A673 (cell line): ENCODE measurements around the gene PRKAA1. TPM values are rescaled to one million over a fixed set of nuclear protein-coding genes. Genes with fewer than 3 reads are reported as not detected.

Source experiments
- BruUV-seq: library from RNA; stranded (reverse); fragments of 400-500 nt; replicated peaks from 2 replicates; lab custom pipeline; 2021; lab: Mats Ljungman, UMichigan
- CTCF ChIA-PET: fragments of 300-600 bp; sonication (Branson Sonifier 250); formaldehyde crosslinking; loops from one replicate; lab custom pipeline; 2022; ENCODE audit warnings: antibody characterized with exemption; lab: Charles Lee
- POLR2A ChIA-PET: fragments of 300-600 bp; sonication (Branson Sonifier 250); formaldehyde crosslinking; loops from one replicate; lab custom pipeline; 2022; ENCODE audit warnings: antibody characterized with exemption; ENCODE audit not compliant: low non-redundant PET; lab: Charles Lee
- DNase-seq: peaks from one replicate; pipeline ENCODE4 v3.0.0-alpha.2; 2015; ENCODE audit warnings: low spot score
- H3K27ac ChIP-seq: fragments of 200-600 bp; sonication (generic); 2 replicates; pipeline ENCODE4 v1.5.1; 2016; ENCODE audit warnings: mixed run types, low read depth, mild to moderate bottlenecking, mixed read lengths, antibody characterized with exemption, low read length; ENCODE audit not compliant: poor library complexity, severe bottlenecking
- H3K27me3 ChIP-seq: fragments of 200-600 bp; sonication (generic); replicated peaks from 2 replicates; pipeline ENCODE4 v1.6.1; 2017; ENCODE audit warnings: mixed run types, low read depth, mild to moderate bottlenecking, mixed read lengths, antibody characterized with exemption, low read length; ENCODE audit not compliant: insufficient read depth, poor library complexity
- H3K36me3 ChIP-seq: fragments of 200-600 bp; sonication (generic); 2 replicates; pipeline ENCODE4 v1.6.1; 2016; ENCODE audit warnings: mixed run types, mild to moderate bottlenecking, mixed read lengths, antibody characterized with exemption, low read length; ENCODE audit not compliant: insufficient read depth, poor library complexity, severe bottlenecking
- H3K4me1 ChIP-seq: fragments of 200-600 bp; sonication (generic); 2 replicates; pipeline ENCODE4 v1.6.1; 2017; ENCODE audit warnings: mixed run types, mild to moderate bottlenecking, mixed read lengths, antibody characterized with exemption, low read length; ENCODE audit not compliant: insufficient read depth, poor library complexity, severe bottlenecking
- H3K4me3 ChIP-seq: fragments of 200-600 bp; sonication (generic); 2 replicates; pipeline ENCODE4 v1.5.1; 2016; ENCODE audit warnings: low read depth, mixed run types, mild to moderate bottlenecking, mixed read lengths, low read length; ENCODE audit not compliant: poor library complexity, severe bottlenecking
- H3K9me3 ChIP-seq: fragments of 200-600 bp; sonication (generic); 2 replicates; pipeline ENCODE4 v1.6.1; 2016; ENCODE audit warnings: mixed run types, low read depth, mild to moderate bottlenecking, mixed read lengths, antibody characterized with exemption, low read length; ENCODE audit not compliant: poor library complexity, severe bottlenecking
- CTCF ChIP-seq: fragments of 300-800, 200-600 bp; sonication (generic); conservative IDR thresholded peaks from 2 replicates; pipeline ENCODE4 v1.5.1; 2017; ENCODE audit warnings: low read depth, mild to moderate bottlenecking, antibody characterized with exemption, low read length, moderate library complexity, mixed read lengths
- EZH2 ChIP-seq: fragments of 200-600 bp; sonication (generic); IDR thresholded peaks from 2 replicates; pipeline ENCODE4 v1.6.1; 2017; ENCODE audit warnings: borderline replicate concordance, low read depth, mild to moderate bottlenecking, mixed read lengths, antibody characterized with exemption, low read length; ENCODE audit not compliant: poor library complexity, severe bottlenecking
- intact Hi-C: fragments of 100-400 bp; cut with micrococcal nuclease; formaldehyde crosslinking; loops from one replicate; pipeline ENCODE4 v1.10.0; 2022; ENCODE audit not compliant: unreplicated experiment
- total RNA-seq: library from RNA; stranded (reverse); gene quantifications from 2 replicates; pipeline ENCODE4 v1.2.3, GENCODE V29; 2021

PRKAA1 gene
- total RNA-seq, 1 experiment from 2014 or later: 114 TPM

- ChIA-PET CTCF (no interaction called here), POLR2A (no interaction called here)
- intact Hi-C loops: loop anchor here (5.0 kb wide), 1 partner anchor 81 kb away; the partner anchor contains the start of gene TTC33
- Histone ChIP-seq H3K36me3 (peaks cover 15% of the 10 kb centered on the region), H3K27ac (no peak overlapping the region), H3K27me3 (no peaks in the 10 kb centered on the region), H3K9me3 (no peaks in the 10 kb centered on the region), H3K4me1 (peaks cover 15% of the 10 kb centered on the region), H3K4me3 (no peak overlapping the region)
- no TSS peak for BruUV-seq
- TF ChIP-seq CTCF (no peak), EZH2 (no peak)
- DNase-seq: no peak
Observed at GRCh38 chr5:40838086-40838485, 39.9 kb upstream of the PRKAA1 start.

- ChIA-PET CTCF (no interaction called here), POLR2A (interaction anchor here (0.6 to 0.7 kb wide), 3 partner anchors 12 to 549 kb away, joined by 3 to 4 read pairs (median 4); no protein-coding TSS in a partner anchor)
- Histone ChIP-seq H3K27me3 (no peaks in the 10 kb centered on the region), H3K36me3 (peaks cover 45% of the 10 kb centered on the region), H3K27ac (peak within 1 kb of the TSS; percentile 86), H3K9me3 (no peaks in the 10 kb centered on the region), H3K4me1 (peaks cover 24% of the 10 kb centered on the region), H3K4me3 (peak within 1 kb of the TSS; percentile 63)
- TF ChIP-seq EZH2: no peak
- TF ChIP-seq CTCF: no peak
- intact Hi-C loops: loop anchor here (5.0 kb wide), 1 partner anchor 78 kb away; the partner anchor contains the start of gene TTC33
- DNase-seq: peak; percentile 99
- TSS peak; percentile 99 for BruUV-seq
Observed at GRCh38 chr5:40834849-40835787, 36.9 kb upstream of the PRKAA1 start, which contains the start of gene RPL37. Gene RPL37, minus strand, starts transcription at chr5:40835222. Its CDS starts 37 bp downstream, at chr5:40835185.

- POLR2A ChIA-PET: interaction anchor here (0.6 kb wide), 1 partner anchor 550 kb away, joined by 4 read pairs; no protein-coding TSS in a partner anchor
- CTCF ChIA-PET: no interaction called here
- peak overlapping the region; percentile 86 for H3K27ac ChIP-seq
Observed at GRCh38 chr5:40834391-40834848, 36.2 kb upstream of the PRKAA1 start.

More at GRCh38 chr5:40834391-40834848, 36.2 kb upstream of the PRKAA1 start:
- no peaks in the 10 kb centered on the region for H3K9me3 ChIP-seq
- DNase-seq: no peak
- peaks cover 52% of the 10 kb centered on the region for H3K36me3 ChIP-seq
- intact Hi-C loops: no loop called here
- TF ChIP-seq CTCF (no peak), EZH2 (no peak)
- peak overlapping the region; percentile 63 for H3K4me3 ChIP-seq
- peaks cover 24% of the 10 kb centered on the region for H3K4me1 ChIP-seq
- TSS peak; percentile 59 for BruUV-seq
- no peaks in the 10 kb centered on the region for H3K27me3 ChIP-seq
